CD4-positive, alpha-beta T cell treated with Interleukin-1 beta for 1 hour (primary cell): ENCODE measurements around the gene TSSK2.

Experiments
- DNase-seq, 2 donors: peaks; one replicate each; pipeline ENCODE4 v3.0.0-alpha.2; 2020 to 2022

TSSK2 gene

DNA sequence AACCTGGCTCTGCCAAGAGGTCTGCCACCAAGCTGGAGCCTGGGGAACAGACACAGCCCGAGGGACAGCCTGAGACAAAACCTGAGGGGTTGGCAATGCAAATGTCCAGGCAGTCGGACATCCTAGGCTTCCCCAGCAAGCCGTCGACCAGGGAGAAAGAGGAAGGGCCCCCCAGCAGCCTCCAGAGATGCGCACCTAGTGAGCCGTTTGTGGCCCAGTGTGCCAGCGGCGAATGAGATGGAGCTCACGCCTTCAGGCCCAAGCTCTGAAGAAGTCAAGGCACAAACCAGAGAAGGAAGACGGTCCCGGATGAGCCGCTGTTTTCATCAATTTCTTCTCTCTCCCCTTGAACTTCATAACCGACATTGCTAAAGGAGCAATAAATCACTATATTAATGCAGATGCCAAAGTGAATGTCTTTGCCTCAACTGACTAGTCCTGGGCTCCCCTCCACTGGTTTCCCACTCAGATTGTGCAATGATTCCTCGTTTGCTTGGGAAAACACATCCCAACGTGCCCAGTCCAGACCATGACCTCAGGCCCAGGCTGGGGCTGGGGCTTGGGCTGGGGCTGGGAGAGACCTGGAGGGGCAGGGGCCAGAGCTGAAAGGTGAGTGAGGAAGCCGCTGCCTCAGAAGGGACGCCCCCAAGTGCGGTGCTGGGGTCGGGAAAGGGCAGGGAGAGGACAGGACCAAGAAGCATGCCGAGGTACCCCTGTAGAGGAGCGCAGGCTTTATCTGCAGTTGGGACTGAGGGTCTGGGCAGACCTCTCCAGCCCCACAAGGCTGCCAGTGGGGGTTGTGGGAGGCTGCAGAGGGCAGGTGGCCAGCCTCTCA lies 5.4 kb upstream of the TSSK2 start:
- no peak for DNase-seq

DNA sequence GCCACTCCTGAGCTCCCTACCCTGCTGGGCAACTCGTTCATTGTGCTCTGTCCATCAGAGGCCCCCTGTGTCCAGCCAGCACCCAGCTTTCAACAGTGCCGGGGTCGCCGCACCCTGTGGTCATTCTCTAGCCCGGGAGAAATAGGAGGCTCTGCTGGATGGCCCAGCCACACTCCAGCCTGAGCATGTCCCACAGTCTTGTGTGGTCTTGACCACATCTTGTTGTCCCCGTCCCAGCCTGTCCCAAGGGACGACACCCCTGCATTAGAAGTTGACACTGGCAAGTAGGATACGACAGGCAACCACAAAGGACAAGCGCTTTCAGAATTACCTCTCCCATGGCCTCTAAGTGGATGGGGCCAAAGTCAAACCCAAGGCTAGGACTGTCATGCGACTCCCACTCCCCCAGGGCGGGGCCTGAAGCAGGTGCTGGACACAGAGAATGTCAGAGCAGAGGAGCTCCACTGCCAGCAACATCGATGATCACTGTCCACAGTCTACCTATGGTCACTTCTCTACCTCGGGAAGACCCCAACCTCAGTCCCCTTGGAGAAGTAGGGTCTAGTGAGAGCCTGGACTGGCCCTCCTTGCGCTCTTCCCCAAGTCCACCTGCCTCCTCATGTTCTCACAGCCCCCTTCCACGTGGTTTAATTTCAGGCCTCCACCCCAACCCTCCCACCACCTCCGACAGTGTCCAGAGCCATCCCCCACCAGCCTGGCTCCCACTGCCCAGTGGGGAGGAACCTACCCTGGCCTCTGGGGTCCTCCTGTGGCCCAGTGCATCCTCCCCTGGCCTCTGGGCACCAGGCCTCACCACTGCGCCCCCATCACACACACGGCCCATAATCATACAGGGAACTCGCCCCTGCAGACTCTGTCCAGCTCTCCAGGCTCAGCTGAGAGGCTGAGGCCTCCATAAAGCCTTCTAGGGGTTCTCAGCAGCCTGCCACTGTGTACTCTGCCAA lies 4.5 kb upstream of the TSSK2 start:
- DNase-seq: no peak

GRCh38 chr22:19127329-19128008 lies 3.6 kb upstream of the TSSK2 start:
- DNase-seq: no peak

GRCh38 chr22:19128009-19128401 lies 3.1 kb upstream of the TSSK2 start:
- DNase-seq: no peak

DNA sequence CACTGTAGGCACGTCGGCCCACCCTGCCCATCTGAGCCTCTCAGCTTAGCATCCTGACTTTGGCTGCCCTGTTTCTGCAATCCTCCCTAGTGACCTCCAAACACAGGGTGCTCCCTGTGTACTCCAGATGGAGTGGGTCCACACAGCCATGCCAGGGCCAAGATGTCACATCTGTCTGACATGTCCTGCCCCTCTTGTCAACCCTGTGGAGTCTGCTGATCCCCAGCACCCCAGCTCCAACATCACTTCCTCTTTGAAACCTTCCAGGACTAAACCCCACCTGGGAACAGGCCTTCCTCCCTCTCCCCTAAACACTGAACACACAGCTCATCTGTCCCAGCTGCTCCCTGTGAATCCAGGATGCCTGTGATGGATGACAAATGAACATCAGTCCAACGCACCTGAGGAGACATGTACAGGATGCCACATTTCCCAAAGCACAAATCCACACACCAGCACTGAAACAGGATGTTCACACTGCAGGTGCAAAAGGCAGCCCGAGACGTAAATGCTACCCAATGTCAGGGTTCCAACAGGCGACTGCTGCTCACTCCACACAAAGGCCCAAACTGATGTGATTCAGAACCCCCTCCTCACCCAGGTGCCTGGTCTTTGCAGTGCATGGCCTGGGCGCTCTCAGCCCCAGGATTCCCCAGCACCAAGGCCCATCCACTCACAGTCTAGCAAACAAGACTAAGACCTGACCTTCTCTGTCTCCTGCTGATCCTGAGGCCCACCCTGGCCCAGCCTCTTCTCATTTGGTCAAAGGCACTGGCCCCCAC lies 2.0 kb upstream of the TSSK2 start:
- DNase-seq: no peak

DNA sequence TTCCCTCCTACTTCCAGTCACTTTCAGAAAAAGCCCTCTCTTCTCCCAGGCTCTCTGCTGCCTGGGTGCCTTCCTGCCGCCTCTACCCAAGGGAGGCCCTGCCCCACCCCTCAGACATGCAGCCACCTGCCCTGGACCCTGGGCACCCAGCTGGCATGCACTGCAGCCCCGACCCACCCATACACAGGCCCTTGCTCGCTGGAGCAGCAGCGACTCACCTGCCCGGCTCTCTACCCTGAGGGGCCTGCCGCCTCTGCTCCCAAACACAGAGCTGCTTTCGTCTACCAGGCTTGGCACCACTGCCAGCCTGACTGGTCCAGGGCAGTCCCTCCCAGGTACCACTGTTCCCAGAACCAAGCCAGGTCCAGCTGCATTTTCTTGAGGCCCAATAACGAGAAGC lies 1.2 kb upstream of the TSSK2 start:
- DNase-seq: no peak

DNA sequence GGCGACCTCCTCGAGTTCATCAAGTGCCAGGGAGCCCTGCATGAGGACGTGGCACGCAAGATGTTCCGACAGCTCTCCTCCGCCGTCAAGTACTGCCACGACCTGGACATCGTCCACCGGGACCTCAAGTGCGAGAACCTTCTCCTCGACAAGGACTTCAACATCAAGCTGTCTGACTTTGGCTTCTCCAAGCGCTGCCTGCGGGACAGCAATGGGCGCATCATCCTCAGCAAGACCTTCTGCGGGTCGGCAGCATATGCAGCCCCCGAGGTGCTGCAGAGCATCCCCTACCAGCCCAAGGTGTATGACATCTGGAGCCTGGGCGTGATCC lies 542 bp downstream of the TSSK2 start:
- no peak for DNase-seq

DNA sequence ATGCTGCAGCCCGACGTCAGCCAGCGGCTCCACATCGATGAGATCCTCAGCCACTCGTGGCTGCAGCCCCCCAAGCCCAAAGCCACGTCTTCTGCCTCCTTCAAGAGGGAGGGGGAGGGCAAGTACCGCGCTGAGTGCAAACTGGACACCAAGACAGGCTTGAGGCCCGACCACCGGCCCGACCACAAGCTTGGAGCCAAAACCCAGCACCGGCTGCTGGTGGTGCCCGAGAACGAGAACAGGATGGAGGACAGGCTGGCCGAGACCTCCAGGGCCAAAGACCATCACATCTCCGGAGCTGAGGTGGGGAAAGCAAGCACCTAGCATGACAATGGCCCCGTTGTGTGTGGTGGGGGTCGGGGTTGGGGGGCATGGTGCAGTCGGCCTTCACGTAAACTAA lies 1.0 kb downstream of the TSSK2 start:
- no peak for DNase-seq

GRCh38 chr22:19132693-19133400 lies 1.7 kb downstream of the TSSK2 start:
- DNase-seq: no peak

DNA sequence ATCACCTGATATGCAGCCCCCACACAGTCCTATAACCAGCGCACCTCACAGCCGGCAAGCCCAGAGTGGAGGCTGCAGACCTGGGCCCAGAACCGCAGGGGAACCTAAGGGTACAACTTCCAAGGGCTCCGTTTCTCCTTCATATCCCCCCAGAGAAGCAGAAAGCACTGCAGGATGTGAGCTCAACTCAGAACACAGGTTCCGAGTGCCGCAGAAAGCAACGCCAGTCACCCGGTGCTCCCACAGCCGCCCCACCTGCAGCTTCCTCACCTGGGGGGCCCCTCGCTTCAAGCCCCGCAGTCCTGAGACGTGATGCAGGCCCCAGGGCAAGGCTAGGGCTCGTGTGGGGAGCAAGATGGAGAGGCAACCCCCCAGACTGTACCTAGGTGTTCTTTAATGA lies 2.5 kb downstream of the TSSK2 start:
- DNase-seq: no peak

- no peak for DNase-seq
Observed at GRCh38 chr22:19134176-19134831, 3.2 kb downstream of the TSSK2 start.

GRCh38 chr22:19134874-19135273 lies 3.8 kb downstream of the TSSK2 start:
- DNase-seq: no peak

DNA sequence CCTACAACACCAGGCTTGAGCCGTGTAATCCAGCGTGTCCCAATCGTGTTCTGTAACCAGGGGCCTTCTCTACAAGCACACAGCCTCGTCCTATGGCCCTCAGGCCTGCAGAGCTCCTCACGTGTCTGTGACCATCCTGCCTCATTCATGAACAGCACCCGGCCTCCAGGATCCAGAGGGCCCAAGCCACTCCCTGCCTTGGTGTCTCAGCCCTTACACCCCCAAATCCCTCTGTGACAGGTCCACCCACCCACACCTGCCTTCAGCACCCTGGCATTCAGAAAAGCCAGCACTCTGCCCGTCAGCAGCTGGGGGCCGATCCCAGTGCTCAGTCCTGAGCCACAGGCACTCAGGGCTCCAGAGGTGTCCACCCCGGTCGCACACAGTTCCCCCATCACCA lies 5.8 kb downstream of the TSSK2 start:
- no peak for DNase-seq

GRCh38 chr22:19137384-19138216 lies 6.5 kb downstream of the TSSK2 start:
- DNase-seq: no peak

- no peak for DNase-seq
Observed at GRCh38 chr22:19138217-19139000, 7.3 kb downstream of the TSSK2 start.

DNA sequence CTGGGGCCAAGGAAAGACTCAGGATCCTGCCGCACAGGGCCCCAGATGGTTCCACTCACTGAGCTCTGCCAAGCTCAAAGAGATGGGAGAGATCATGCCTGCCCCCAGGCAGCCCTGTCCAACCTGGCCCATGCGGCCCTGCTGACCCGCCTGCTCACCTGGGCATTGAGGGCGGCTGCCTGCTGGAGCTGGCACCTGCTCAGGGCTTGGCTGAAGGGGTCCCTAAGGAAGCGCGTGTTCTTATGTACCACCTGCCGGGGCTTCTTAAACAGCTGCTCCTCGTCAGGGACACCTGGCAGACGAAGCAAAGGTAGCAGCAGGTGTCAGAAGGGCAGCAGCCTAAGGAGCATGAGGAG lies 7.9 kb downstream of the TSSK2 start:
- DNase-seq: no peak

GRCh38 chr22:19139974-19140373 lies 8.9 kb downstream of the TSSK2 start:
- no peak for DNase-seq

- no peak for DNase-seq
Observed at GRCh38 chr22:19142394-19142793, 11.3 kb downstream of the TSSK2 start.

DNA sequence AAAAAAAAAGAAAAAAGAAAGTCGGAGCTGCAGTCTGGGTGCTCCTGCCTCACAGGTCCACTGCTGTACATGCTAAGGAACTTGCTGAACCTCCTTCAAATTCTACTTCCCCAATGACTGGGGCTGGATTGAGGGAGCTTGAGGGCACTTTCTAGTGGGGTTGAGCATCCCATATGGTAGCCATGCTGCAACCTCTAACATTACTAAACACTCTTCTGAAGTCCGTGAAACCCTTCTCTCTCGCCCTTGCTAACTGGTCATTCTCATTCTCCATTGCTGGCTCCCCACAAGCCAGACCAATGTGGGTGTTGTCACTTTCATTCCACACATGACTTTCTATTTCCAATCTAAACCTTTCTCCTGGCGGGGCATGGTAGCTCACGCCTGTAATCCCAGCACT lies 12.1 kb downstream of the TSSK2 start:
- no peak for DNase-seq

DNA sequence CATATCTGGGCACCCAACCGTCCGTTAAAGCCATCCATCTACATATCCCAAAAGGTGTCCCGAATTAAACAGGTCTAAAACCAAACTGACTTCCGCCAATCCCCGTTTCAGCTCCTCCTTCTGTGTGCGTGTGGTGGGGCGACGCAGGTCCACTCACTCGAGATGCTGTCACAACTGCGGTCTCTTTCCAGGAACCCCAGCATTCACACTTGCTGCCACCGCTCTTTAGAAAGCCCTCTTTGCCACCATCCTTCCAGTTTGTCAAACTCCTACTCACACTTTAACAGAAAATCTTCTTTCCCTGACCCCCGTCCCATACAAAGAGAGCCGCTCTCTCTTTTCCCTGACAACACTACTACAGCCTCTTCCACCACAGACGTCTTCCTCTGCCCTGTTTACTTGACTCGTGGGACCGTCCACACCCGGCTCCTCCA lies 12.9 kb downstream of the TSSK2 start:
- DNase-seq: peak; percentile 26 to 35
